Tibial artery (tissue), 4 donors: Measurements from ENCODE around the gene NECTIN2.
"Not testable (repeated sequence)": the region's sequence is repeated elsewhere in the genome, so short reads cannot be mapped to it uniquely, and the experiment has no call there.

Experiments
- DNase-seq, 2 donors: peaks; one replicate each; pipeline ENCODE4 v3.0.0-alpha.2; 2019
- H3K27ac ChIP-seq, 2 donors: fragments of 200-600 bp; sonication (generic) in 1 of 2; 1 replicate in 1 of 2; 2 replicates in 1 of 2; pipeline ENCODE4 v1.5.1; 2018 to 2019; ENCODE audit warnings: mild to moderate bottlenecking in 1 of 2
- H3K27me3 ChIP-seq, 2 donors: fragments of 200-600 bp; sonication (generic) in 1 of 2; one replicate each; pipeline versions ENCODE4 v1.5.1 to v1.6.0; 2016 to 2019
- H3K36me3 ChIP-seq, 3 donors: fragments of 200-600 bp; sonication (generic) in 2 of 3; one replicate each; pipeline ENCODE4 v1.5.1; 2016 to 2019; ENCODE audit warnings: mild to moderate bottlenecking in 2 of 3
- H3K4me1 ChIP-seq, 4 donors: fragments of 200-600 bp; sonication (generic) in 2 of 4; 1 replicate in 3 of 4; 2 replicates in 1 of 4; pipeline ENCODE4 v1.5.1; 2016 to 2019
- H3K4me3 ChIP-seq, 2 donors: fragments of 200-600 bp; sonication (generic) in 1 of 2; 1 replicate in 1 of 2; 2 replicates in 1 of 2; pipeline ENCODE4 v1.5.1; 2018 to 2019; ENCODE audit warnings: mild to moderate bottlenecking in 2 of 2
- H3K9me3 ChIP-seq, 3 donors: fragments of 200-600 bp; sonication (generic) in 1 of 3; one replicate each; pipeline ENCODE4 v1.5.1; 2016 to 2019
- intact Hi-C: fragments of 100-400 bp; cut with DNase I; formaldehyde crosslinking; loops from one replicate; pipeline ENCODE4 v1.15.0; 2023; ENCODE audit warnings: low total_unique reads
- TF ChIP-seq, protein P1 (sequence below), 2 experiments: fragments of 200-600 bp in 1 of 2; fragments of 450-650 bp in 1 of 2; IDR thresholded peaks; one replicate each; pipeline ENCODE4 v1.5.1; 2017 to 2019; ENCODE audit warnings: antibody characterized with exemption in 2 of 2, mild to moderate bottlenecking in 1 of 2, moderate library complexity in 1 of 2

Gene NECTIN2

DNA sequence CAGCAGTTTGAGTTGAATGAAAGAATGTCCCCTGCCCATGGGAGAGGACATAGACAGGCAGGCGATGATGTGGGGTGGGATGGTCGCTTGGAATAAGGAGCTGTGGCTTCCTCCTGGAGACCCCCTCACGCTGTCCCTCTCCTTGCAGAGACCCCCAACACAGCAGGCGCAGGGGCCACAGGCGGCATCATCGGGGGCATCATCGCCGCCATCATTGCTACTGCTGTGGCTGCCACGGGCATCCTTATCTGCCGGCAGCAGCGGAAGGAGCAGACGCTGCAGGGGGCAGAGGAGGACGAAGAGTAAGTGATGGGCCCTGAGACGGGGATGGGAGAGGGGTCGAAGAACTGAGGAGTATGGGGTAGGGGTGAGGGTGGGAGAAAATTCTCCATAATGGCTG is 36.0 kb downstream of the NECTIN2 start:
- Histone ChIP-seq H3K4me3 (no peak overlapping the region), H3K9me3 (no peaks in the 10 kb centered on the region), H3K36me3 (peaks cover 19 to 66% (median 25%) of the 10 kb centered on the region in 3 donors), H3K27ac (no peak overlapping the region), H3K27me3 (no peaks in the 10 kb centered on the region), H3K4me1 (peaks cover 0 to 15% (median 6%) of the 10 kb centered on the region in 4 donors)
- intact Hi-C loops, result no loop called here
- TF ChIP-seq, protein P1, sequence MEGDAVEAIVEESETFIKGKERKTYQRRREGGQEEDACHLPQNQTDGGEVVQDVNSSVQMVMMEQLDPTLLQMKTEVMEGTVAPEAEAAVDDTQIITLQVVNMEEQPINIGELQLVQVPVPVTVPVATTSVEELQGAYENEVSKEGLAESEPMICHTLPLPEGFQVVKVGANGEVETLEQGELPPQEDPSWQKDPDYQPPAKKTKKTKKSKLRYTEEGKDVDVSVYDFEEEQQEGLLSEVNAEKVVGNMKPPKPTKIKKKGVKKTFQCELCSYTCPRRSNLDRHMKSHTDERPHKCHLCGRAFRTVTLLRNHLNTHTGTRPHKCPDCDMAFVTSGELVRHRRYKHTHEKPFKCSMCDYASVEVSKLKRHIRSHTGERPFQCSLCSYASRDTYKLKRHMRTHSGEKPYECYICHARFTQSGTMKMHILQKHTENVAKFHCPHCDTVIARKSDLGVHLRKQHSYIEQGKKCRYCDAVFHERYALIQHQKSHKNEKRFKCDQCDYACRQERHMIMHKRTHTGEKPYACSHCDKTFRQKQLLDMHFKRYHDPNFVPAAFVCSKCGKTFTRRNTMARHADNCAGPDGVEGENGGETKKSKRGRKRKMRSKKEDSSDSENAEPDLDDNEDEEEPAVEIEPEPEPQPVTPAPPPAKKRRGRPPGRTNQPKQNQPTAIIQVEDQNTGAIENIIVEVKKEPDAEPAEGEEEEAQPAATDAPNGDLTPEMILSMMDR (IDR thresholded peaks at IDR 0.05), result no peak
- no peak for DNase-seq

DNA sequence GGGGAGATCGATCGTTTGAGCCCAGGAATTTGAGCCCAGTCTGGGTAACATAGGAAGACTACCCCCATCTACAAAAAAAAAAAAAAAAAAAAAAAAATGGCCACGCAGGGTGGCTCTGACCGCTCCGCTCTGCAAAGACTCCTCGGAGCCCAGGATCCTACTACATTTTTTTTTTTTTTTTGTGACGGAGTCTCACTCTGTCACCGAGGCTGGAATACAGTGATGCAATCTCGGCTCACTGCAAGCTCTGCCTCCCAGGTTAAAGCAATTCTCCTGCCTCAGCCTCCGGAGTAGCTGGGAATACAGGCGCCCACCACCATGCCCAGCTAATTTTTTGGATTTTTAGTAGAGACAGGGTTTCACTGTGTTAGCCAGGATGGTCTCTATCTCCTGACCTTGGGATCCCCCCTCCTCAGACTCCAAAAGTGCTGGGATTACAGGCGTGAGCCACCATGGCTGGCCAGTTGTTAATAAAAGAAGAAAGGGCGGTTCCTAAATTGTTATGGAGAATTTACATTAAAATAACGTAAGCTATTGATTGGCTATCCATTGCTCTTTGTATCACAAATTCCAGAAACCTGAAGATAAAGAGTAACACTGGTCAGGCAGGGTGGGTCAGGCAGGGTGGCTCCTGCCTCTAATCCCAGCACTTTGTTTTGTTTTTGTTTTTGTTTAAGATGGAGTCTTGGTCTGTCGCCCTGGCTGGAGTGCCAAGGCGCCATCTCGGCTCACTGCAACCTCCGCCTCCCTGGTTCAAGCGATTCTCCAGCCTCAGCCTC is 36.7 kb downstream of the NECTIN2 start:
- H3K9me3 ChIP-seq, H3K27me3 ChIP-seq, H3K4me3 ChIP-seq, H3K27ac ChIP-seq, DNase-seq, intact Hi-C loops: not testable (repeated sequence)
- Histone ChIP-seq H3K4me1 (peaks cover 0 to 15% (median 6%) of the 10 kb centered on the region in 4 donors), H3K36me3 (peaks cover 19 to 66% (median 27%) of the 10 kb centered on the region in 3 donors)

DNA sequence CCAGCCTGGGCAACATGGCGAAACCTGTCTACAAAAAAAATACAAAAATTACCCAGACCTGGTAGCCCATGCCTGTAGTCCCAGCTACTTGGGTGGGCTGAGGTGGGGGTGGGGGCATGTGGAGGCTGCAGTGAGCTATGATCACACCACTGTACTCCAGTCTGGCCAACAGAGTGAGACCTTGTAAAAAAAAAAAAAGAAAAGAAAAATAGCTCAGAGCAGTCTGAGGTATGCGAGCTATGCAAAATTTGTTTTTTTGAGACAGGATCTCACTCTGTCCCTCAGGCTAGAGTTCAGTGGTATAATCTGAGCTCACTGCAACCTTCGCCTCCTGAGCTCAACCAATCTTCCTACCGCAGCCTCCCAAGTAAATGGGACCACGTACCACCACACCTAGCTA is 37.8 kb downstream of the NECTIN2 start:
- H3K4me3 ChIP-seq, result no peak overlapping the region
- H3K27ac ChIP-seq, result peak overlapping the region in 1 of 2 donors; percentile 22
- no peaks in the 10 kb centered on the region for H3K9me3 ChIP-seq
- peaks cover 0 to 15% (median 4%) of the 10 kb centered on the region in 4 donors for H3K4me1 ChIP-seq
- peaks cover 25 to 66% (median 26%) of the 10 kb centered on the region in 3 donors for H3K36me3 ChIP-seq
- DNase-seq, result no peak
- H3K27me3 ChIP-seq, result no peaks in the 10 kb centered on the region
- TF ChIP-seq, protein P1 (IDR thresholded peaks at IDR 0.05), result no peak
- intact Hi-C loops, result no loop called here

DNA sequence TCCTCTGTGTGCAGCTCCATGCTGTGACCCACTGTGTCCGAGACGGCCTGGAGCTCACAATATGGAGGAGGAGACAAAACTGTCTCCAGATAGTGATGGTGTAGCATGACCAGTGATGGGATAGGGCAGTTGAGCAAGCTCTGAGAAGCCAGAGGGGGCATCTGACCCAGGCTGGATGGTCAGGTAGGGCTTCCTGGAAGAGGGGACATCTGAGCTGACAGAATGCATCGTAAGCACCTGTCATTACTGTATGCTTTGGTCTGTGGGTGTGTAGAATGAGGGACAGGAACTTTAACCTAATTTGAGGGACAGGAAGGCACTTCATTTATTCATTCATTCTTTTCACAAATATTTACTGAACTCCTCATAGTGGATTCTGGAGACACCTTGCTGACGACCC is 38.5 kb downstream of the NECTIN2 start:
- Histone ChIP-seq H3K27me3 (no peaks in the 10 kb centered on the region), H3K4me1 (peaks cover 0 to 20% (median 7%) of the 10 kb centered on the region in 4 donors), H3K27ac (no peak overlapping the region), H3K4me3 (no peak overlapping the region), H3K36me3 (peaks cover 21 to 59% (median 25%) of the 10 kb centered on the region in 3 donors), H3K9me3 (no peaks in the 10 kb centered on the region)
- DNase-seq, result no peak
- intact Hi-C loops, result no loop called here
- TF ChIP-seq, protein P1 (IDR thresholded peaks at IDR 0.05), result no peak

DNA sequence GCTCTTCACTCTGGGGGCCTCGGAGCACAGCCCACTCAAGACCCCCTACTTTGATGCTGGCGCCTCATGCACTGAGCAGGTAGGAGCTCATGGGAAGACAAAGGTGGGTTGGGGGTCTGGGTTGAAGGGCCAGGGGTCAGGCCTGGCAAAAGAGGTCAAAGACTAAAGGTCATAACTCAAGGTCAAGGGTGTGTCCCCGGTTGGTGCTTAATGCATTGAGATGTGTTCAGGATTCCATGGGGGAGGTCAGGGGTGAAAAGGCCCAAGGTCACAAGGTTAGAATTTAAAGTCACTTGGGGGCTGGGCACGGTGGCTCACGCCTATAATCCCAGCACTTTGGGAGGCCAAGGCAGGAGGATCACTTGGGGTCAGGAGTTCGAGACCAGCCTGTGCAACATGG is 40.0 kb downstream of the NECTIN2 start:
- H3K27ac ChIP-seq, result no peak overlapping the region
- TF ChIP-seq, protein P1 (IDR thresholded peaks at IDR 0.05), result no peak
- no peaks in the 10 kb centered on the region for H3K9me3 ChIP-seq
- intact Hi-C loops, result no loop called here
- peaks cover 21 to 53% (median 25%) of the 10 kb centered on the region in 3 donors for H3K36me3 ChIP-seq
- DNase-seq, result no peak
- H3K27me3 ChIP-seq, result no peaks in the 10 kb centered on the region
- no peak overlapping the region for H3K4me3 ChIP-seq
- peaks cover 0 to 27% (median 13%) of the 10 kb centered on the region in 4 donors for H3K4me1 ChIP-seq

DNA sequence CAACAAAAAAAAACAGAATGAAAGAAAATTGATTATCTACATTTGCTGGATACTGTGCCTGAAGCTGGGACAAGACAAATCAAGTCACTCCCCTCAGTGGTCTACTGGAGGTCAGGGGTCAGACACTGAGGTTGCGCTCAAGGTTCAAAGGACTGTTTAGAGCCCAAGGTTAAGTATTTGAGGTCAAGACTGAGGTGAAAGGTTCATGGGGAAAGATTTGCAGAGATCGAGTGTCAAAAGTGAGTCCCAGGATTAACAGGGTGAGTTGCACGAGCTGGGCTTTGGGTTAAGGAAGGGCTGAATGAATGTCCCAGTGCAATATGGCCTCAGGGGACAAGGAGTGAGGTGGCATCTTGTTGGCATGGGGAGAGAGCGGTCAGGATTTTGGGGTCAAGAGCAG is 41.6 kb downstream of the NECTIN2 start:
- H3K36me3 ChIP-seq, result peaks cover 21 to 55% (median 25%) of the 10 kb centered on the region in 3 donors
- H3K27ac ChIP-seq, result no peak overlapping the region
- H3K9me3 ChIP-seq, result no peaks in the 10 kb centered on the region
- intact Hi-C loops, result no loop called here
- no peak for DNase-seq
- TF ChIP-seq, protein P1 (IDR thresholded peaks at IDR 0.05), result no peak
- H3K27me3 ChIP-seq, result no peaks in the 10 kb centered on the region
- H3K4me3 ChIP-seq, result no peak overlapping the region
- H3K4me1 ChIP-seq, result peaks cover 0 to 38% (median 25%) of the 10 kb centered on the region in 4 donors

DNA sequence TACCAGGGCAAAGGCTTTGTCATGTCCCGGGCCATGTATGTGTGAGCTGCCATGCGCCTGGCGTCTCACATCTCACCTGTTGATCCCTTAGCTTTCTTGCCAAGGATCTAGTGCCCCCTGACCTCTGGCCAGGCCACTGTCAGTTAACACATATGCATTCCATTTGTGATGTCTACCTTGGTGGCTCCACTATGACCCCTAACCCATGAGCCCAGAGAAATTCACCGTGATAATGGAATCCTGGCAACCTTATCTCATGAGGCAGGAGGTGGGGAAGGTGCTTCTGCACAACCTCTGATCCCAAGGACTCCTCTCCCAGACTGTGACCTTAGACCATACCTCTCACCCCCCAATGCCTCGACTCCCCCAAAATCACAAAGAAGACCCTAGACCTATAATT is 42.2 kb downstream of the NECTIN2 start:
- peaks cover 27 to 57% (median 31%) of the 10 kb centered on the region in 3 donors for H3K36me3 ChIP-seq
- DNase-seq, H3K9me3 ChIP-seq, intact Hi-C loops, H3K27me3 ChIP-seq, H3K27ac ChIP-seq, H3K4me3 ChIP-seq: not testable (repeated sequence)
- peaks cover 0 to 41% (median 25%) of the 10 kb centered on the region in 4 donors for H3K4me1 ChIP-seq
